Central memory CD8-positive, alpha-beta T cell (primary cell): Measurements from ENCODE around the gene CRHR2.

Source experiments
- ATAC-seq: fragments of 150-1000 bp; cut with Tn5 transposase; replicated peaks from 2 replicates; pipeline ENCODE4 v1.10.0; 2022; ENCODE audit warnings: mild to moderate bottlenecking, moderate FRiP score, moderate number of reproducible peaks; ENCODE audit not compliant: poor library complexity, severe bottlenecking; ENCODE audit errors: extremely low read depth
- DNase-seq, 2 donors: peaks; one replicate each; pipeline ENCODE4 v3.0.0; 2021; ENCODE audit warnings: low spot score in 2 of 2
- H3K27ac Mint-ChIP-seq: one replicate; pipeline ENCODE4 v1.8.0; 2022; ENCODE audit warnings: low read depth, mild to moderate bottlenecking, moderate library complexity, mixed read lengths
- H3K27me3 Mint-ChIP-seq: one replicate; pipeline ENCODE4 v1.8.0; 2022; ENCODE audit warnings: mixed read lengths
- H3K36me3 Mint-ChIP-seq: one replicate; pipeline ENCODE4 v1.8.0; 2022; ENCODE audit warnings: mild to moderate bottlenecking, moderate library complexity, mixed read lengths; ENCODE audit not compliant: insufficient read depth
- H3K4me1 Mint-ChIP-seq: one replicate; pipeline ENCODE4 v1.8.0; 2022; ENCODE audit warnings: mixed read lengths
- H3K4me3 Mint-ChIP-seq: one replicate; pipeline ENCODE4 v1.8.0; 2022; ENCODE audit warnings: mild to moderate bottlenecking, moderate library complexity, mixed read lengths
- H3K9me3 Mint-ChIP-seq: one replicate; pipeline ENCODE4 v1.8.0; 2022; ENCODE audit warnings: mixed read lengths

The CRHR2 gene

DNA sequence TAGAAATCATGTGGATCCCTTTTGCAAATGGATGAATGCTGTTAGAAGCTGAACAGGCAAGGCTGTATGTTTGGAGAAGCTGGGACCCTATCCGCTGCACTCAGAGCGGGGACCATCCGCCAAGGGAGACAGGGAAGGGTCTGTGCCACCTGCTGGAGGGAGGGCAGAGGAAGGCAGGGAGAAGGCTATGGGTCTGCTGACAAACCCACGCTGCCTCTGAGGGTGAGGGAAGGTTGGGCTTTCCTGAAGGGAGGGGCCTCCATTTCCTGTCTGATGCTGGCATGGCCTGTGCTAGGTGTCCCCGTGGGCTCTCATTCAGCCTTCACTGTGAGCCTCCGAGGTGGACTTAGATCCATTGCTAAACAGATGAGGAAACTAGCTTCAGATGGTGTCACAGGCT lies 5.3 kb upstream of the CRHR2 start:
- DNase-seq (no peak), ATAC-seq (no peak)
- Mint-ChIP-seq H3K36me3 (no peaks in the 10 kb centered on the region), H3K4me3 (no peak overlapping the region), H3K27me3 (peaks cover 59% of the 10 kb centered on the region), H3K27ac (no peak overlapping the region), H3K9me3 (no peaks in the 10 kb centered on the region), H3K4me1 (peaks cover 12% of the 10 kb centered on the region)

- Mint-ChIP-seq H3K4me1 (peaks cover 20% of the 10 kb centered on the region), H3K27me3 (peaks cover 84% of the 10 kb centered on the region), H3K4me3 (no peak overlapping the region), H3K9me3 (no peaks in the 10 kb centered on the region), H3K36me3 (peaks cover 2% of the 10 kb centered on the region), H3K27ac (no peak overlapping the region)
- DNase-seq (no peak), ATAC-seq (no peak)
These were observed 2.1 kb upstream of the CRHR2 start for GRCh38 chr7:30684351-30684750.

DNA sequence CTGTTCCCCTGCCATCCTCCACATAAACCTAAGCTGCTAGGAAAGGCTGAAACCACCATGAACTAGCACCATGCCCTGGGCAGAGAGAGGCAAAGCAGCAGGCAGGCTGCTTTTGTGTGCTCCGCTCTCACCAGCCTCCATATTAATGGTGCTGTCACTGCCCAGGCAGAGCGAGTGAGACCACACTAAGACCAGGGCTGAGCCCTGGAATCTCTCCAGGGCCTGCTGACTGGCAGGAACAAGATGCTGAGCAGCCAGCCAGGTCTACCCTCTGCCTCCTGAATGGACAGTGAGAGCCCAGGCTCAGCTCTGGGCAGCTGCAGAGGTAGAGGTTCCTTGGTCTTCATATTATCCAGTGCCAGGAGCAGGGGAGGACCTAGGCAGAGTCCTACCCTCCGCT lies 1.6 kb upstream of the CRHR2 start:
- Mint-ChIP-seq H3K27ac (no peak overlapping the region), H3K9me3 (no peaks in the 10 kb centered on the region), H3K27me3 (peaks cover 88% of the 10 kb centered on the region), H3K36me3 (peaks cover 2% of the 10 kb centered on the region), H3K4me3 (peak overlapping the region; percentile 23), H3K4me1 (peaks cover 20% of the 10 kb centered on the region)
- ATAC-seq = no peak
- DNase-seq = no peak

- no peaks in the 10 kb centered on the region for H3K9me3 Mint-ChIP-seq
- peaks cover 20% of the 10 kb centered on the region for H3K4me1 Mint-ChIP-seq
- peaks cover 93% of the 10 kb centered on the region for H3K27me3 Mint-ChIP-seq
- ATAC-seq (no peak), DNase-seq (no peak)
- peak overlapping the region; percentile 68 for H3K4me3 Mint-ChIP-seq
- no peak overlapping the region for H3K27ac Mint-ChIP-seq
- peaks cover 2% of the 10 kb centered on the region for H3K36me3 Mint-ChIP-seq
These were observed 1.1 kb upstream of the CRHR2 start for GRCh38 chr7:30683306-30683705.

DNA sequence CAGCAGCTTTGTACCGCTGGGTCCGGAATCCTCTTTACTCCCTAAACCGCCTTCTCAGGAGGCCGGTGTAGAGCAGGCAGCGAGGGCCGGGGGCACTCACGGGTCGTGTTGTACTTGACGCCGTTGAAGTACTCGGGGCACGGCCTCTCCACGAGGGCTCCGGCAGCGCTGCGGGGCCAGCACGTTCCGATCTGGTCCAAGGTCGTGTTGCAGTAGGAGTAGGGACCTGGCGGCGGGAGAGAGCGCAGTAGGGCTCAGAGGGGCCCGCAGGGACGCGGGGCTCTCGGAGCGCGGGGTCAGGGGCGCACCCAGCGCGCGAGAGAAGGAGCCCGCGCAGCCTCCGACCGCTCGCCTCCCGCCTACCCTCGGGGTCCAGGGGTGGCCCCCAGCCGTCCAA lies 443 bp downstream of the CRHR2 start:
- DNase-seq (no peak), ATAC-seq (no peak)
- no peak overlapping the region for H3K27ac Mint-ChIP-seq
- peaks cover 96% of the 10 kb centered on the region for H3K27me3 Mint-ChIP-seq
- H3K4me3 Mint-ChIP-seq = peak overlapping the region; percentile 68
- H3K4me1 Mint-ChIP-seq = peaks cover 12% of the 10 kb centered on the region
- H3K9me3 Mint-ChIP-seq = no peaks in the 10 kb centered on the region
- peaks cover 2% of the 10 kb centered on the region for H3K36me3 Mint-ChIP-seq

- H3K9me3 Mint-ChIP-seq = no peaks in the 10 kb centered on the region
- peaks cover 12% of the 10 kb centered on the region for H3K4me1 Mint-ChIP-seq
- peaks cover 2% of the 10 kb centered on the region for H3K36me3 Mint-ChIP-seq
- H3K4me3 Mint-ChIP-seq = peak overlapping the region; percentile 68
- H3K27ac Mint-ChIP-seq = no peak overlapping the region
- DNase-seq = no peak
- H3K27me3 Mint-ChIP-seq = peaks cover 96% of the 10 kb centered on the region
- ATAC-seq = no peak
These were observed 892 bp downstream of the CRHR2 start for GRCh38 chr7:30681331-30681797.

DNA sequence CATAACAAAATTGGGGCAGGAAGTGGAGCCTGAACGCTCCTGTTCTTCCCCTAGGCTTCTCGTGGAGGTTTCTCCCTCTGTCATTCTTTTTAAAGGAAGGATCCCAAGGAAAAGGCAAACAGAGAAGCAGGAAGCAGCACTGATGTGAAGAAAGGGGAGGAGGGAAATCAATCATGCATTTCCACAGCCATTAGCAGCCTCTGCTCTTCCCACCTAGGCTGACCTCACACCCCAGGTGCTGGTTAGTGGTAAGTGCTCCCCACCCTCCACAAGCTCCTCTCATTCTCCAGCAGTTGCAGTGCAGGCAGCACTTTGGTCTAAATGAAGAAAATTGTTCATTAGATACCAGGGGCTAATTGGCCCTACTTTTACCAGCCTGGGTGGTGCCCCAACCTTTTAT lies 2.6 kb downstream of the CRHR2 start:
- DNase-seq = no peak
- ATAC-seq = no peak
- no peak overlapping the region for H3K4me3 Mint-ChIP-seq
- peaks cover 91% of the 10 kb centered on the region for H3K27me3 Mint-ChIP-seq
- H3K36me3 Mint-ChIP-seq = peaks cover 2% of the 10 kb centered on the region
- H3K9me3 Mint-ChIP-seq = no peaks in the 10 kb centered on the region
- no peak overlapping the region for H3K27ac Mint-ChIP-seq
- H3K4me1 Mint-ChIP-seq = peaks cover 12% of the 10 kb centered on the region

GRCh38 chr7:30678805-30679204 lies 3.5 kb downstream of the CRHR2 start:
- Mint-ChIP-seq H3K4me3 (no peak overlapping the region), H3K36me3 (peaks cover 2% of the 10 kb centered on the region), H3K27me3 (peaks cover 83% of the 10 kb centered on the region), H3K27ac (no peak overlapping the region), H3K9me3 (no peaks in the 10 kb centered on the region), H3K4me1 (peaks cover 12% of the 10 kb centered on the region)
- no peak for DNase-seq
- ATAC-seq = no peak

- H3K4me1 Mint-ChIP-seq = no peaks in the 10 kb centered on the region
- no peak overlapping the region for H3K27ac Mint-ChIP-seq
- H3K9me3 Mint-ChIP-seq = peaks cover 9% of the 10 kb centered on the region
- DNase-seq (no peak), ATAC-seq (no peak)
- H3K4me3 Mint-ChIP-seq = no peak overlapping the region
- peaks cover 43% of the 10 kb centered on the region for H3K27me3 Mint-ChIP-seq
- peaks cover 3% of the 10 kb centered on the region for H3K36me3 Mint-ChIP-seq
These were observed 7.4 kb downstream of the CRHR2 start for GRCh38 chr7:30674876-30675275.

DNA sequence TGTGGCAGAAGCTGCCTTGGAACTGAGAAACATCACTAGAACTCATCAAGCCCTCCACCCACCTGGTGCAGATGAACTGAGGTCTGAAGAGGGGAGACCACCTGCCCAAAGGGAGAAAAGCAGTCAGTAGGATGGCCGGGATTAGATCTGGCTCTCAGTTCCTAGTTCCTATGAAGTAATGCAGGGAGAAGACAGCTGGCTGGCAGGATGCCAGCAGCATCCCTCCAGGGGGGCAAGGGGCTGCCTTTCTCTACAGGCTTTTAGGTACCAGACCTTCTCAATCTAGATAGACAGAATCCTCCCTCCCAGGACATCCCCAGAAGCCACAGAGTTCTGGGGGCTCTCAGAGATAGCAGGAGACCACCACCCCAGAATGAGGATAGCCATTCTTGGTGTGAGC lies 7.8 kb downstream of the CRHR2 start:
- ATAC-seq (no peak), DNase-seq (no peak)
- no peak overlapping the region for H3K27ac Mint-ChIP-seq
- peaks cover 39% of the 10 kb centered on the region for H3K27me3 Mint-ChIP-seq
- no peak overlapping the region for H3K4me3 Mint-ChIP-seq
- peaks cover 9% of the 10 kb centered on the region for H3K9me3 Mint-ChIP-seq
- peaks cover 3% of the 10 kb centered on the region for H3K36me3 Mint-ChIP-seq
- no peaks in the 10 kb centered on the region for H3K4me1 Mint-ChIP-seq

GRCh38 chr7:30671793-30672465 lies 10.3 kb downstream of the CRHR2 start:
- Mint-ChIP-seq H3K27me3 (peaks cover 18% of the 10 kb centered on the region), H3K36me3 (peaks cover 3% of the 10 kb centered on the region), H3K4me3 (no peak overlapping the region), H3K27ac (no peak overlapping the region), H3K4me1 (no peaks in the 10 kb centered on the region), H3K9me3 (peaks cover 9% of the 10 kb centered on the region)
- ATAC-seq (no peak), DNase-seq (no peak)

DNA sequence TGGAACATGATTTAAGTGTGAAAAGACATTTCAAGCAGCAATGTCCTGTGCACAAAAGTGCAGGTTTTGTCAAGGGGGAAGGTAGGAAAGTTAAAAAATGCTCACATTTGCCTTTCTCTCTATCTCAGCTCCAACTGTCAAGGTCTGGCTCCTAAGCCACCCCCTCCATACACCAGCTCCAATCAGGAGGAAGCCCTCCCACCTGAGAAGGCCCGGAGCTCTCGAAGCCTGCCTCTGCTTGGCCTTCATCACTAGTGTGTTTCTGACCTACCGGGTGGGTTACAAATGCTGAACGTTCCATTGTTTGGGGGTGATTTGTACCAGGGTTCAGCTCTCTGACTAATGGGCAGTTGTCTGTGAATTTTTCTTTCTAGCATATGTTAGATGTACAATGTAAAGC lies 14.2 kb downstream of the CRHR2 start:
- Mint-ChIP-seq H3K27me3 (no peaks in the 10 kb centered on the region), H3K4me1 (no peaks in the 10 kb centered on the region), H3K4me3 (no peak overlapping the region), H3K9me3 (peaks cover 9% of the 10 kb centered on the region), H3K27ac (no peak overlapping the region), H3K36me3 (peaks cover 3% of the 10 kb centered on the region)
- ATAC-seq (no peak), DNase-seq (no peak)

DNA sequence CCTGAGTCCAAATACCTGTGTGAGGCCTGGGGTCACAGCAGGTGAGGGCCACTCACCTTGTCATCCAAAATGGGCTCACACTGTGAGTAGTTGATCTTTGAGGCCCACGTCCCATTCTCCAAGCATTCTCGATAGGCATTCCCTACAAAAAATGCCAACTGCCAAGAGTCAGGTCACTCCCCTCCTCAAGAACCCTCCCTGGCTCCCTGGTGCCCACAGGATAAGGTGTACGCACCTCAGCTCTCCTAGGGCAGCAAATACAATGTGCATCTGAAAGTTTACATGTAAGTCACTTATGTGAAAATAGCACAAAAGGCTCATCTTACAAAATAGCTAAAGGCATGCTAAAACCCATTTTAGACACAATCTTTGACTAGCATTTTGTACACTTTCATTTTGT lies 15.1 kb downstream of the CRHR2 start:
- no peak overlapping the region for H3K4me3 Mint-ChIP-seq

More for the DNA sequence above, 15.1 kb downstream of the CRHR2 start:
- H3K9me3 Mint-ChIP-seq = peaks cover 9% of the 10 kb centered on the region
- ATAC-seq = no peak
- peaks cover 3% of the 10 kb centered on the region for H3K36me3 Mint-ChIP-seq
- peaks cover 4% of the 10 kb centered on the region for H3K27me3 Mint-ChIP-seq
- no peak for DNase-seq
- no peaks in the 10 kb centered on the region for H3K4me1 Mint-ChIP-seq
- no peak overlapping the region for H3K27ac Mint-ChIP-seq
